NCI-H1930 (cell line): Measurements from ENCODE around the gene WDR70.

Experiments used
- DNase-seq, 2 experiments: peaks; one replicate each; lab custom pipeline; 2025; lab: John Stamatoyannopoulos, UW

Gene WDR70

GRCh38 chr5:37723162-37723961, 344.2 kb downstream of the WDR70 start:
- DNase-seq: peak in 1 of 2 experiments; percentile 16

- no peak for DNase-seq
Observed at GRCh38 chr5:37724395-37725125, 345.4 kb downstream of the WDR70 start.

GRCh38 chr5:37725185-37725584, 346.1 kb downstream of the WDR70 start:
- DNase-seq: no peak

- DNase-seq: no peak
Observed at GRCh38 chr5:37727238-37727637, 348.1 kb downstream of the WDR70 start.

- no peak for DNase-seq
Observed at GRCh38 chr5:37730896-37731455, 351.9 kb downstream of the WDR70 start.

GRCh38 chr5:37734114-37734513, 355.0 kb downstream of the WDR70 start:
- no peak for DNase-seq

GRCh38 chr5:37735649-37736347, 356.7 kb downstream of the WDR70 start:
- DNase-seq: no peak

- no peak for DNase-seq
Observed at GRCh38 chr5:37736397-37736796, 357.3 kb downstream of the WDR70 start.

- DNase-seq: no peak
Observed at GRCh38 chr5:37737326-37738056, 358.4 kb downstream of the WDR70 start.

- no peak for DNase-seq
Observed at GRCh38 chr5:37738057-37738691, 359.1 kb downstream of the WDR70 start.

GRCh38 chr5:37738865-37739488, 359.9 kb downstream of the WDR70 start:
- no peak for DNase-seq

- no peak for DNase-seq
Observed at GRCh38 chr5:37739817-37740261, 360.7 kb downstream of the WDR70 start.

- DNase-seq: no peak
Observed at GRCh38 chr5:37740331-37741066, 361.4 kb downstream of the WDR70 start.

- DNase-seq: no peak
Observed at GRCh38 chr5:37742111-37742510, 363.0 kb downstream of the WDR70 start.

GRCh38 chr5:37751227-37751626, 372.1 kb downstream of the WDR70 start:
- no peak for DNase-seq

- no peak for DNase-seq
Observed at GRCh38 chr5:37754976-37755375, 375.9 kb downstream of the WDR70 start.

- no peak for DNase-seq
Observed at GRCh38 chr5:37755581-37755980, 376.5 kb downstream of the WDR70 start.

- DNase-seq: no peak
Observed at GRCh38 chr5:37756248-37756647, 377.1 kb downstream of the WDR70 start.

GRCh38 chr5:37757980-37758582, 379.0 kb downstream of the WDR70 start:
- DNase-seq: no peak

GRCh38 chr5:37767251-37767650, 388.1 kb downstream of the WDR70 start:
- no peak for DNase-seq
